ENCODE measurements around the gene PLAAT4.
"Not testable (repeated sequence)": the region's sequence is repeated elsewhere in the genome, so short reads cannot be mapped to it uniquely, and the experiment has no call there.

Gene PLAAT4

GRCh38 chr11:63510360-63511047 lies 26.1 kb upstream of the PLAAT4 start:
- in situ Hi-C loops (cut with MboI; ENCODE audit: low sequenced_read_pairs) = no loop called here

GRCh38 chr11:63511048-63511748 lies 25.4 kb upstream of the PLAAT4 start:
- in situ Hi-C loops (cut with MboI; ENCODE audit: low sequenced_read_pairs) = no loop called here

- in situ Hi-C loops (cut with MboI; ENCODE audit: low sequenced_read_pairs) = no loop called here
Measured at GRCh38 chr11:63512816-63513215, 23.8 kb upstream of the PLAAT4 start.

GRCh38 chr11:63516109-63516508 lies 20.5 kb upstream of the PLAAT4 start:
- in situ Hi-C loops (cut with MboI; ENCODE audit: low sequenced_read_pairs) = no loop called here

- in situ Hi-C loops (cut with MboI; ENCODE audit: low sequenced_read_pairs) = no loop called here
Measured at GRCh38 chr11:63517156-63517555, 19.5 kb upstream of the PLAAT4 start.

GRCh38 chr11:63518548-63518947 lies 18.1 kb upstream of the PLAAT4 start:
- in situ Hi-C loops (cut with MboI; ENCODE audit: low sequenced_read_pairs) = no loop called here

GRCh38 chr11:63520606-63521170 lies 15.9 kb upstream of the PLAAT4 start:
- in situ Hi-C loops (cut with MboI; ENCODE audit: low sequenced_read_pairs) = no loop called here

- in situ Hi-C loops (cut with MboI; ENCODE audit: low sequenced_read_pairs) = no loop called here
Measured at GRCh38 chr11:63521896-63522295, 14.7 kb upstream of the PLAAT4 start.

- in situ Hi-C loops (cut with MboI; ENCODE audit: low sequenced_read_pairs) = no loop called here
Measured at GRCh38 chr11:63523151-63523550, 13.5 kb upstream of the PLAAT4 start.

- in situ Hi-C loops (cut with MboI; ENCODE audit: low sequenced_read_pairs) = no loop called here
Measured at GRCh38 chr11:63527667-63528066, 8.9 kb upstream of the PLAAT4 start.

GRCh38 chr11:63528156-63528555 lies 8.5 kb upstream of the PLAAT4 start:
- in situ Hi-C loops (cut with MboI; ENCODE audit: low sequenced_read_pairs) = not testable (repeated sequence)

GRCh38 chr11:63528729-63529278 lies 7.8 kb upstream of the PLAAT4 start:
- in situ Hi-C loops (cut with MboI; ENCODE audit: low sequenced_read_pairs) = not testable (repeated sequence)

GRCh38 chr11:63529373-63529772 lies 7.2 kb upstream of the PLAAT4 start:
- in situ Hi-C loops (cut with MboI; ENCODE audit: low sequenced_read_pairs) = not testable (repeated sequence)

- in situ Hi-C loops (cut with MboI; ENCODE audit: low sequenced_read_pairs) = no loop called here
Measured at GRCh38 chr11:63530021-63530420, 6.6 kb upstream of the PLAAT4 start.

GRCh38 chr11:63531074-63531792 lies 5.4 kb upstream of the PLAAT4 start:
- in situ Hi-C loops (cut with MboI; ENCODE audit: low sequenced_read_pairs) = not testable (repeated sequence)

GRCh38 chr11:63532117-63532516 lies 4.5 kb upstream of the PLAAT4 start:
- in situ Hi-C loops (cut with MboI; ENCODE audit: low sequenced_read_pairs) = no loop called here

GRCh38 chr11:63532799-63533475 lies 3.7 kb upstream of the PLAAT4 start:
- in situ Hi-C loops (cut with MboI; ENCODE audit: low sequenced_read_pairs) = no loop called here

- in situ Hi-C loops (cut with MboI; ENCODE audit: low sequenced_read_pairs) = no loop called here
Measured at GRCh38 chr11:63534076-63534475, 2.5 kb upstream of the PLAAT4 start.

- in situ Hi-C loops (cut with MboI; ENCODE audit: low sequenced_read_pairs) = no loop called here
Measured at GRCh38 chr11:63534895-63535461, 1.6 kb upstream of the PLAAT4 start.

- in situ Hi-C loops (cut with MboI; ENCODE audit: low sequenced_read_pairs) = no loop called here
Measured at GRCh38 chr11:63535734-63536133, 874 bp upstream of the PLAAT4 start.
